SU-DHL-6 (cell line): Measurements from ENCODE around the gene SLC16A5.

Experiments
- EZH2phosphoT487 ChIP-seq: fragments of 200-600 bp; sonication (generic), shearing (Covaris generic); conservative IDR thresholded peaks from 2 replicates; pipeline ENCODE4 v1.6.1; 2018; ENCODE audit warnings: mild to moderate bottlenecking, antibody characterized with exemption, low read length, moderate library complexity, mixed read lengths
- TF ChIP-seq, protein P1 (sequence below): fragments of 200-600 bp; sonication (generic); IDR thresholded peaks from one replicate; pipeline ENCODE4 v1.5.1; 2017; ENCODE audit warnings: antibody characterized with exemption, mild to moderate bottlenecking, low read length, moderate library complexity; ENCODE audit not compliant: insufficient read depth, poor library complexity, severe bottlenecking

DNA sequence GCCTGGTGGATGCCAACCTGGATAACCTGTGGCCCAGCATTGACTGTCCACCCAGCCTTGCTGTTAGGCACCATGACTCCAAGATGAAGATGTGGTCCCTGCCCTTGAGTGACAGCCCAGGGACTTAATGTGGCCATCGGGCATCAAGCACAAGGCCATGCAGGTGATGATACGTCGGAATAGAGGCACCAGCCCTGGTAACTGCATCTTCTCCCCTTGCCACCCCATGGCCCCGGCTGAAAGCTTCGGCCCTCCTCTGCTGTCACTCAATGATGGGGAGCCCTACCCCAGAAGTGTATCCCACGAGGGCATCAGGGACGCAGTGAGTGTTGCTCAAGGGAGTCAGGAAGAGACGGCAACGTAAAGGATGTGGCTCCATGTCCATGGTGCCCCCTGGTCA, 41.8 kb downstream of the SLC16A5 start:
- TF ChIP-seq, protein P1, sequence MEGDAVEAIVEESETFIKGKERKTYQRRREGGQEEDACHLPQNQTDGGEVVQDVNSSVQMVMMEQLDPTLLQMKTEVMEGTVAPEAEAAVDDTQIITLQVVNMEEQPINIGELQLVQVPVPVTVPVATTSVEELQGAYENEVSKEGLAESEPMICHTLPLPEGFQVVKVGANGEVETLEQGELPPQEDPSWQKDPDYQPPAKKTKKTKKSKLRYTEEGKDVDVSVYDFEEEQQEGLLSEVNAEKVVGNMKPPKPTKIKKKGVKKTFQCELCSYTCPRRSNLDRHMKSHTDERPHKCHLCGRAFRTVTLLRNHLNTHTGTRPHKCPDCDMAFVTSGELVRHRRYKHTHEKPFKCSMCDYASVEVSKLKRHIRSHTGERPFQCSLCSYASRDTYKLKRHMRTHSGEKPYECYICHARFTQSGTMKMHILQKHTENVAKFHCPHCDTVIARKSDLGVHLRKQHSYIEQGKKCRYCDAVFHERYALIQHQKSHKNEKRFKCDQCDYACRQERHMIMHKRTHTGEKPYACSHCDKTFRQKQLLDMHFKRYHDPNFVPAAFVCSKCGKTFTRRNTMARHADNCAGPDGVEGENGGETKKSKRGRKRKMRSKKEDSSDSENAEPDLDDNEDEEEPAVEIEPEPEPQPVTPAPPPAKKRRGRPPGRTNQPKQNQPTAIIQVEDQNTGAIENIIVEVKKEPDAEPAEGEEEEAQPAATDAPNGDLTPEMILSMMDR, result no peak
- TF ChIP-seq EZH2phosphoT487, result no peak
